ENCODE measurements around the gene EMILIN2.

Gene EMILIN2

GRCh38 chr18:2878656-2879330 lies 32.0 kb downstream of the EMILIN2 start:
- Histone ChIP-seq H3K27me3 (ENCODE audit: control insufficient read depth, insufficient read depth, low read length) (no peaks in the 10 kb centered on the region), H3K79me2 (peaks cover 52% of the 10 kb centered on the region), H3K4me3 (ENCODE audit: low read depth, low read length) (no peak overlapping the region), H3K4me1 (peaks cover 90% of the 10 kb centered on the region), H3K36me3 (ENCODE audit: control insufficient read depth, insufficient read depth, low read length) (no peaks in the 10 kb centered on the region), H2AFZ (no peak overlapping the region), H3K9me3 (ENCODE audit: control insufficient read depth, low read length) (no peaks in the 10 kb centered on the region), H3K4me2 (ENCODE audit: low read length) (no peak overlapping the region), H3K9ac (no peak overlapping the region), H3K27ac (peak overlapping the region; percentile 87)
- TF ChIP-seq CTCF (IDR thresholded peaks at IDR 0.05), result no peak

GRCh38 chr18:2879889-2880288 lies 33.1 kb downstream of the EMILIN2 start:
- H3K79me2 ChIP-seq, result peaks cover 56% of the 10 kb centered on the region
- H3K27ac ChIP-seq, result peak overlapping the region; percentile 87
- no peaks in the 10 kb centered on the region for H3K36me3 ChIP-seq (ENCODE audit: control insufficient read depth, insufficient read depth, low read length)
- no peak for TF ChIP-seq CTCF (IDR thresholded peaks at IDR 0.05)
- peaks cover 90% of the 10 kb centered on the region for H3K4me1 ChIP-seq
- peak overlapping the region; percentile 19 for H3K4me2 ChIP-seq (ENCODE audit: low read length)
- H2AFZ ChIP-seq, result no peak overlapping the region
- H3K4me3 ChIP-seq (ENCODE audit: low read depth, low read length), result no peak overlapping the region
- H3K27me3 ChIP-seq (ENCODE audit: control insufficient read depth, insufficient read depth, low read length), result no peaks in the 10 kb centered on the region
- H3K9me3 ChIP-seq (ENCODE audit: control insufficient read depth, low read length), result no peaks in the 10 kb centered on the region
- no peak overlapping the region for H3K9ac ChIP-seq

- H3K79me2 ChIP-seq, result peaks cover 54% of the 10 kb centered on the region
- peaks cover 89% of the 10 kb centered on the region for H3K4me1 ChIP-seq
- no peak overlapping the region for H3K4me3 ChIP-seq (ENCODE audit: low read depth, low read length)
- H3K27ac ChIP-seq, result peak overlapping the region; percentile 87
- H3K4me2 ChIP-seq (ENCODE audit: low read length), result no peak overlapping the region
- no peak overlapping the region for H3K9ac ChIP-seq
- no peak overlapping the region for H2AFZ ChIP-seq
- TF ChIP-seq CTCF (IDR thresholded peaks at IDR 0.05), result no peak
- H3K36me3 ChIP-seq (ENCODE audit: control insufficient read depth, insufficient read depth, low read length), result no peaks in the 10 kb centered on the region
- H3K27me3 ChIP-seq (ENCODE audit: control insufficient read depth, insufficient read depth, low read length), result no peaks in the 10 kb centered on the region
- no peaks in the 10 kb centered on the region for H3K9me3 ChIP-seq (ENCODE audit: control insufficient read depth, low read length)
These were observed 33.7 kb downstream of the EMILIN2 start for GRCh38 chr18:2880473-2880872.

- Histone ChIP-seq H2AFZ (no peak overlapping the region), H3K79me2 (peaks cover 50% of the 10 kb centered on the region), H3K36me3 (ENCODE audit: control insufficient read depth, insufficient read depth, low read length) (no peaks in the 10 kb centered on the region), H3K4me2 (ENCODE audit: low read length) (peak overlapping the region; percentile 52), H3K9me3 (ENCODE audit: control insufficient read depth, low read length) (no peaks in the 10 kb centered on the region), H3K4me3 (ENCODE audit: low read depth, low read length) (peak overlapping the region; percentile 3), H3K9ac (peak overlapping the region; percentile 11), H3K27me3 (ENCODE audit: control insufficient read depth, insufficient read depth, low read length) (no peaks in the 10 kb centered on the region), H3K4me1 (peaks cover 85% of the 10 kb centered on the region), H3K27ac (peak overlapping the region; percentile 87)
- no peak for TF ChIP-seq CTCF (IDR thresholded peaks at IDR 0.05)
These were observed 34.5 kb downstream of the EMILIN2 start for GRCh38 chr18:2881088-2881839.

Data from parathyroid adenoma (tissue), 2 donors.